OCI-LY1 (cell line): ENCODE measurements around the gene FAM72D.
"Not testable (repeated sequence)": the region's sequence is repeated elsewhere in the genome, so short reads cannot be mapped to it uniquely, and the experiment has no call there.

ENCODE experiments used
- CTCF ChIP-seq: fragments of 200-600 bp; sonication (generic), shearing (Covaris generic); IDR thresholded peaks from 2 replicates; pipeline ENCODE4 v1.5.1; 2017; ENCODE audit warnings: mild to moderate bottlenecking, antibody characterized with exemption, low read length, moderate library complexity, mixed read lengths
- EZH2 ChIP-seq: fragments of 200-600 bp; sonication (generic), shearing (Covaris generic); IDR thresholded peaks from 2 replicates; pipeline ENCODE4 v1.8.0; 2017; ENCODE audit warnings: borderline replicate concordance, mixed run types, mild to moderate bottlenecking, antibody characterized with exemption, low read length, moderate library complexity, mixed read lengths

GRCh38 chr1:145080193-145080592, 15.6 kb upstream of the FAM72D start:
- TF ChIP-seq CTCF, EZH2: not testable (repeated sequence)
